AG09319 (cell line): ENCODE measurements around the gene EEF1AKMT4.

Experiments used
- DNase-seq: peaks from one replicate; pipeline ENCODE4 v3.0.0-alpha.2; 2010; ENCODE audit warnings: low read depth; ENCODE audit errors: extremely low read depth
- CTCF ChIP-seq: IDR thresholded peaks from 2 replicates; pipeline ENCODE4 v1.5.1; 2011; ENCODE audit warnings: low read depth, mild to moderate bottlenecking, inconsistent platforms, low read length, moderate library complexity

Gene EEF1AKMT4

GRCh38 chr3:184222521-184222920 is 27.0 kb upstream of the EEF1AKMT4 start:
- no peak for DNase-seq
- no peak for TF ChIP-seq CTCF

- DNase-seq = no peak
- no peak for TF ChIP-seq CTCF
These were observed 25.5 kb upstream of the EEF1AKMT4 start for GRCh38 chr3:184223946-184224345.

GRCh38 chr3:184227481-184227935 is 22.0 kb upstream of the EEF1AKMT4 start:
- TF ChIP-seq CTCF = peak; percentile 84
- no peak for DNase-seq

- TF ChIP-seq CTCF = no peak
- no peak for DNase-seq
These were observed 20.9 kb upstream of the EEF1AKMT4 start for GRCh38 chr3:184228376-184229137.

GRCh38 chr3:184229394-184230080 is 19.9 kb upstream of the EEF1AKMT4 start, which contains the start of gene VWA5B2:
VWA5B2 (plus strand) TSS chr3:184229585; CDS start chr3:184230529, 944 bp downstream.
- DNase-seq = no peak
- TF ChIP-seq CTCF = no peak; the same call in 1 of the 2 replicates

- no peak for DNase-seq
- TF ChIP-seq CTCF = no peak
These were observed 19.3 kb upstream of the EEF1AKMT4 start for GRCh38 chr3:184230081-184230602.
